ENCODE measurements around the gene LILRA1.
"Not testable (repeated sequence)": the region's sequence is repeated elsewhere in the genome, so short reads cannot be mapped to it uniquely, and the experiment has no call there.

Gene LILRA1

DNA sequence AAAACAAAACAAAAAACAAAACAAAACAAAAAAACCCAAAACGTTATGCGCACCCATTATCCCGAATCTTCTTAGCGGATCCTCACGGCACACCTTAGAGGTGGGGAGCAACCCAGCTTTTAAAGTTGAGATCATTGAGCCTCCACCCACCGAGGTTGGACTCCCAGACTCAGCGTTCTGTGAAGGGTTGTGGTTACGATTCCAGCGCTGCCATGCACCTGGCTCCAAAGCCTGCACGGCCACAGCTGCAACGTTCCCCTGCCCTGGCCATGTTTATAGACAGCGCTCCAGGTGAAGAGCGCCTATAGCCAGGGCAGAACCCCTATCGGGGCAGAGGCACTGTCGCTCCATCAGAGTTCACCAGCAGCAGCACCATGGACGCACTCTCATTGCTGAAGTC, 38.5 kb upstream of the LILRA1 start:
- ChIA-PET CTCF (interaction anchor here (0.9 kb wide), 1 partner anchor 1698 kb away, joined by 3 read pairs; no protein-coding TSS in a partner anchor), POLR2A (ENCODE audit: low non-redundant PET) (no interaction called here)
- TF ChIP-seq CTCF (conservative IDR thresholded peaks at IDR 0.05; ENCODE audit: low read depth) = no peak
- no peak overlapping the region for H3K27ac ChIP-seq
- DNase-seq (ENCODE audit: low spot score) = no peak

DNA sequence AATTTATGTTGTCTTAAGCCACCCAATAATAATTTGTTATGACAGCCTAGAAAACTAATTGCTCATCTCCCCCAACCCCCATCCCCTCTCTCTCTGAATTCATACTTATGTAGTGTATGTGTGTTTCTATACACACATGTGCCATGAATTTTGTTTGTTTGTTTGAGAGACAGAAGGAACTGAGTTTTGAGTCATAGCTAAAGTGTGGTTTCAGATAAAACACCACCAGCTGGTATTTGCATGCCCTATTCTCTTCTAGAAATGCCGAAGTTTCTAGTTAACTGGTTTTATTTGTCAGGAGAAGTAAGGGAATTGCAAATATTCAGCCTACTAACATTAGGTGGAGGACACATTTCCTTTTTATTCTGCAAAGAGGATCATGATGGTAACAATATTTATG, 37.2 kb upstream of the LILRA1 start:
- H3K27ac ChIP-seq = no peak overlapping the region
- DNase-seq (ENCODE audit: low spot score) = no peak
- CTCF ChIA-PET = interaction anchor here (0.6 kb wide), 1 partner anchor 24 kb away, joined by 4 read pairs; no protein-coding TSS in a partner anchor
- POLR2A ChIA-PET (ENCODE audit: low non-redundant PET) = no interaction called here
- TF ChIP-seq CTCF (conservative IDR thresholded peaks at IDR 0.05; ENCODE audit: low read depth) = no peak

DNA sequence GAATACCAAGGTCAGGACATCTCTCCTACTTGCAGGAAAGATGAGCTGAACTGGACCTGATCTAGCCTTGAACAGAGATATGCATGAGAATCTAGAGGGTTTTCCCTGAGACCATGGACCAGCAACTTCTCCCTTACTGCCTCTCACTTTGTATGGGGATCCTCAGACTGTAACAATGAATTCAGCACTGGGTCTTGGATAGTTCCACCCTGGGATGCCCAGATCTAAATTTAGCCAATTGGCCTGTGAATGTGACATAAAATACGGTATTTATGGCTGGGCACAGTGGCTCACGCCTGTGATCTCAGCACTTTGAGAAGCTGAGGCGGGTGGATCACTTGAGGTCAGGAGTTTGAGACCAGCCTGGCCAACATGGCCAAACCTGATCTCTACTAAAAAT, 35.1 kb upstream of the LILRA1 start:
- H3K27ac ChIP-seq = no peak overlapping the region
- CTCF ChIA-PET = no interaction called here
- POLR2A ChIA-PET (ENCODE audit: low non-redundant PET) = no interaction called here
- no peak for TF ChIP-seq CTCF (conservative IDR thresholded peaks at IDR 0.05; ENCODE audit: low read depth)
- no peak for DNase-seq (ENCODE audit: low spot score)

DNA sequence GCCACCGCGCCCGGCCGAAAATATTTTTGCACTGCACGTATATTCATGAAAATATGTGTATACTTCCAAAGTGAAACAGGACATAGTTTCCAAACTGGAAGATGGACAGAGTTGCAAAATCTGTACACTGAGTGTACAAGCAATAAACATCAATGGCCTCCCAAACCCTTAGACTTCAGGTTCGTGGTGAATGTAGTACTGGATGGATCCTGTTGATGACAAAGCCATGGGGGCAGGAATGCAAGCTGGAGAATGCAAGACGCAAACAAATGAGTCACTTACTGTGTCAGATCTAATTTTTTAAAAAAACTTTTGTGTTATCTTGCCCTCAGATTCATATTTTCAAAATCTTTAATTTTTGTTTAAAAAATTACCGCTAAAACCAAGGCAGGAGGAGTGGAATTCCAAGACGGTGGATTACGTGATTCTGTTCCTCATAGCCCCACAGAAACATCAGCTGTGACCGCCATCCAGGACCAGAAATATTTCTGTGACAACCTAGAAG, 32.5 kb upstream of the LILRA1 start:
- TF ChIP-seq CTCF (conservative IDR thresholded peaks at IDR 0.05; ENCODE audit: low read depth) = no peak
- no peak for DNase-seq (ENCODE audit: low spot score)
- ChIA-PET CTCF (no interaction called here), POLR2A (ENCODE audit: low non-redundant PET) (no interaction called here)
- no peak overlapping the region for H3K27ac ChIP-seq

- DNase-seq (ENCODE audit: low spot score) = no peak
- H3K27ac ChIP-seq = no peak overlapping the region
- ChIA-PET POLR2A (ENCODE audit: low non-redundant PET) (no interaction called here), CTCF (no interaction called here)
- no peak for TF ChIP-seq CTCF (conservative IDR thresholded peaks at IDR 0.05; ENCODE audit: low read depth)
These were observed 31.6 kb upstream of the LILRA1 start for GRCh38 chr19:54561840-54562239.

- POLR2A ChIA-PET (ENCODE audit: low non-redundant PET) = not testable (repeated sequence)
These were observed 30.2 kb upstream of the LILRA1 start for GRCh38 chr19:54563206-54563605.

DNA sequence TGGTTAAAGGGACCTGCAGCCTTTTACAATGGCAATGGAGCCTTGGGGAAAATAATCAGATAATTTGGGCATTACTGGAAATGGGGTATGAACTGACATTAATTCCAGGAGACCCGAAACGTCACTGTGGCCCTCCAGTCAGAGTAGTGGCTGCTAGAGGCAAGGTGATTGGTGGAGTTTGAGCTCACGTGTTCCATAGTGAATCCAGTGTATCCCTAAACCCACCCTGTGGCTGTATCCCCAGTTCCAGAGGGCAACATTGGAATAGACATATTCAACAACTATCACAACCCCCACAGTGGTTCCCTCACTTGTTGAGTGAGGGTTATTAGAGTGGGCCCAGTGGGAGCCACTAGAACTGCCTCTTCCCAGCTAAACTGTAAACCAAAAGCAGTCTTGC, 23.1 kb upstream of the LILRA1 start:
- H3K27ac ChIP-seq = no peak overlapping the region
- CTCF ChIA-PET = no interaction called here
- TF ChIP-seq CTCF (conservative IDR thresholded peaks at IDR 0.05; ENCODE audit: low read depth) = no peak
- POLR2A ChIA-PET (ENCODE audit: low non-redundant PET) = no interaction called here
- DNase-seq (ENCODE audit: low spot score) = no peak

More at GRCh38 chr19:54563206-54563605, 30.2 kb upstream of the LILRA1 start:
- H3K27ac ChIP-seq; DNase-seq (ENCODE audit: low spot score); CTCF ChIA-PET: not testable (repeated sequence)

DNA sequence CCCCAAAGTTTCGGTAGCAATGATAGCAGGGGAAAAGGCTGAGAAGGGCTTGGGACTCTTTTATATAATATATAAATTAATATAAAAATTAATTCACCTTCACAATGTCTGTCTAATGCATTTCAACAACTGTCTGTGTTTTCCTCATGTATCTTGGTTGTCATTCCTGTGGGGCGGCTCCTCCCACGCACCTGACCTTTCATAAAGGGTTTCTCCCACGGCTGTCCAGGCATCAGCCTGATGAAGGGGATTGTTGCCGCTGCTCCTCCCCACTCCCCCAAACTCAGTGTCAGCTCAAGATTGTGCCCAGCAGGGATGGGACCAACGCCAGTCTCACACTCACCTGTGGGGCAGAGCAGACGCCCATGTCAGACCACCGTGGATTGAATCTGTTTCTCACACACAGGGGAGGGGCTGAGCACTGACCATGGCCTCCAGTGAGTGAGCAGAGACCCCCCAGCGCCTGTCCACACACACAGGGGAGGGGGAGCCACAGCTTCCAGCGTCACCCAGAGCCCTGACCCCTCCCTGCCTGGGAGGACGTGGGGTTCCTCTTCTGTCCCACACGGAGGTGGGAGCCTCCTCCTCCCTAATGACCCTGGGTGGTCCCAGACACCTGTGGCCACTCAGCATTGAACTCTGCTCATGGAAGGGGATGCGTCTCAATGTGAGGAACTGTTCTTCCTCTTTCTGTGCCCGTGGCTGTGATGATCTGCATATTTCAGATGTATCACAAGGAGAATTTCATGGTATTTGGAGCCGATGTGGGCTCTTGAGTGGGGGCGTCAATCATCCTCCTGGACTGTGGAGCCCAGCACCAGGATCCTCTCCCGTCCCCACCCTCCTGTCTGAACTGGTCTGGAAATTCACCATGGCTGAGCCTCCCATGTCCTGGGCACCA, 21.5 kb upstream of the LILRA1 start:
- DNase-seq (ENCODE audit: low spot score); CTCF ChIA-PET: not testable (repeated sequence)
- POLR2A ChIA-PET (ENCODE audit: low non-redundant PET) = interaction anchor here (0.6 kb wide), 1 partner anchor 411 kb away, joined by 3 read pairs; no protein-coding TSS in a partner anchor

More for the DNA sequence above, 21.5 kb upstream of the LILRA1 start:
- H3K27ac ChIP-seq = not testable (repeated sequence)

Measured in RWPE1 (cell line).